Hematopoietic multipotent progenitor cell treated with erythropoietin and hydrocortisone succinate and interleukin-3 and kit ligand, for 15 days (in vitro differentiated cells): ENCODE measurements around the gene RAMACL.

Source experiments
- DNase-seq: peaks from one replicate; pipeline ENCODE4 v3.0.0-alpha.2; 2015; ENCODE audit warnings: low spot score

RAMACL gene

GRCh38 chr6:166617359-166617758, 30.9 kb upstream of the RAMACL start:
- no peak for DNase-seq

- no peak for DNase-seq
Measured at GRCh38 chr6:166616261-166617238, 30.1 kb upstream of the RAMACL start.

- no peak for DNase-seq
Measured at GRCh38 chr6:166615059-166615770, 28.7 kb upstream of the RAMACL start.

- DNase-seq, result no peak
Measured at GRCh38 chr6:166614589-166614988, 28.1 kb upstream of the RAMACL start.

- no peak for DNase-seq
Measured at GRCh38 chr6:166614171-166614583, 27.7 kb upstream of the RAMACL start.

GRCh38 chr6:166613027-166613426, 26.5 kb upstream of the RAMACL start:
- no peak for DNase-seq

- no peak for DNase-seq
Measured at GRCh38 chr6:166612471-166612881, 26.0 kb upstream of the RAMACL start.

GRCh38 chr6:166611631-166612030, 25.2 kb upstream of the RAMACL start:
- no peak for DNase-seq

- no peak for DNase-seq
Measured at GRCh38 chr6:166610069-166610468, 23.6 kb upstream of the RAMACL start.

GRCh38 chr6:166608774-166609173, 22.3 kb upstream of the RAMACL start:
- DNase-seq, result no peak

- no peak for DNase-seq
Measured at GRCh38 chr6:166605752-166606151, 19.3 kb upstream of the RAMACL start.

- no peak for DNase-seq
Measured at GRCh38 chr6:166604911-166605310, 18.4 kb upstream of the RAMACL start.

- DNase-seq, result no peak
Measured at GRCh38 chr6:166604328-166604727, 17.9 kb upstream of the RAMACL start.

- no peak for DNase-seq
Measured at GRCh38 chr6:166603043-166603690, 16.7 kb upstream of the RAMACL start.

- DNase-seq, result no peak
Measured at GRCh38 chr6:166601956-166602355, 15.5 kb upstream of the RAMACL start.

GRCh38 chr6:166600931-166601330, 14.5 kb upstream of the RAMACL start:
- no peak for DNase-seq

GRCh38 chr6:166599205-166599604, 12.7 kb upstream of the RAMACL start:
- DNase-seq, result no peak

GRCh38 chr6:166598441-166599138, 12.1 kb upstream of the RAMACL start:
- no peak for DNase-seq

GRCh38 chr6:166597711-166598440, 11.4 kb upstream of the RAMACL start:
- DNase-seq, result no peak

GRCh38 chr6:166596776-166597507, 10.5 kb upstream of the RAMACL start:
- no peak for DNase-seq

GRCh38 chr6:166595949-166596348, 9.5 kb upstream of the RAMACL start:
- no peak for DNase-seq
